ENCODE results near the gene SLC25A25. TPM values are rescaled to one million over a fixed set of nuclear protein-coding genes. Genes with fewer than 3 reads are reported as not detected.

The SLC25A25 gene
- total and polyA plus RNA-seq, 3 experiments from 2014 or later: 17.7 to 19.8 (median 17.8) TPM

DNA sequence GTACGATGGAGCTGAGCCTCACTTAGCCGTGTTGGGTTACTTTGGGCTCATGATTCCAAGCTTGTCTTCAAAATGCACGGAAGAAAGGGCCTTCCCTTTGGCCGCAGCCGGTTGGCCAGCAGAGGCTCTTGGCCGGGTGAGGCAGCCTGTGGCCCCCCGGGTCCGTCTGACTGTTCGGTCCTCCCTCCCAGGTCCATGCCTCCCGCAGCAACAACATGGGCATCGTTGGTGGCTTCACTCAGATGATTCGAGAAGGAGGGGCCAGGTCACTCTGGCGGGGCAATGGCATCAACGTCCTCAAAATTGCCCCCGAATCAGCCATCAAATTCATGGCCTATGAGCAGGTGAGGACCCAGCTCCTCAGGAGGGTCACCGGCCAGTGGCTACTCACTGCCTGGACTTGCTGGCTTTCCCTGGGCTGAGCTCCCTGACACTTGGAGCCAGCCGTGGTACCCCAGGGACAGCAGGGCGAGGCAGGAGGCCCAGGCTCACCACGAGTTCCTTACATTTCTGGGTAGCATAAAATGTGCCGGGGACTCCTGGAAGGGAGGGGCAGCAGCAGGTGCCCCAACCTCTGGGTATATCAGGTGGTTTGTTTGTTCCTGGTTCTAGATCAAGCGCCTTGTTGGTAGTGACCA, 37.6 kb downstream of the SLC25A25 start:
- peaks cover 58% of the 10 kb centered on the region for H3K36me3 ChIP-seq (ENCODE audit: insufficient read depth, low read length)
- H3K27me3 ChIP-seq (ENCODE audit: insufficient read depth, low read length, poor library complexity, severe bottlenecking): no peaks in the 10 kb centered on the region
- POLR2A ChIA-PET: interaction anchor here (0.7 kb wide), 1 partner anchor 317 kb away, joined by 3 read pairs; no protein-coding TSS in a partner anchor
- CTCF ChIA-PET: interaction anchor here (1.4 to 2.2 kb wide), 2 partner anchors 11 to 25 kb away, joined by 4 to 14 read pairs; no protein-coding TSS in a partner anchor
- Mint-ChIP-seq H3K4me1 (peaks cover 15 to 32% (median 18%) of the 10 kb centered on the region in 3 donors), H3K36me3 (peaks cover 3 to 84% (median 11%) of the 10 kb centered on the region in 3 donors), H3K4me3 (no peak overlapping the region), H3K9me3 (no peaks in the 10 kb centered on the region), H3K27me3 (no peaks in the 10 kb centered on the region), H3K27ac (no peak overlapping the region)
- no peak overlapping the region for H3K27ac ChIP-seq (ENCODE audit: low read depth, low read length)
- no peak overlapping the region for H3K4me3 ChIP-seq (ENCODE audit: low read length)
- no peak for DNase-seq
- no peaks in the 10 kb centered on the region for H3K9me3 ChIP-seq (ENCODE audit: low read length)
- peaks cover 27% of the 10 kb centered on the region for H3K4me1 ChIP-seq (ENCODE audit: insufficient read depth, low read length)

- ChIA-PET POLR2A (no interaction called here), CTCF (interaction anchor here (3.8 kb wide), 1 partner anchor 11 kb away, joined by 13 read pairs; no protein-coding TSS in a partner anchor)
- Mint-ChIP-seq H3K4me3 (no peak overlapping the region), H3K4me1 (peaks cover 15 to 25% (median 17%) of the 10 kb centered on the region in 3 donors), H3K27ac (peak overlapping the region in 3 of 8 donors; percentile 8 to 70 (median 61)), H3K9me3 (no peaks in the 10 kb centered on the region), H3K27me3 (no peaks in the 10 kb centered on the region), H3K36me3 (peaks cover 0 to 80% (median 9%) of the 10 kb centered on the region in 3 donors)
- Histone ChIP-seq H3K27ac (ENCODE audit: low read depth, low read length) (no peak overlapping the region), H3K9me3 (ENCODE audit: low read length) (no peaks in the 10 kb centered on the region), H3K27me3 (ENCODE audit: insufficient read depth, low read length, poor library complexity, severe bottlenecking) (no peaks in the 10 kb centered on the region), H3K4me3 (ENCODE audit: low read length) (no peak overlapping the region), H3K36me3 (ENCODE audit: insufficient read depth, low read length) (peaks cover 52% of the 10 kb centered on the region), H3K4me1 (ENCODE audit: insufficient read depth, low read length) (peaks cover 27% of the 10 kb centered on the region)
- DNase-seq: peak in 1 of 5 donors; percentile 37
These were observed 38.3 kb downstream of the SLC25A25 start for GRCh38 chr9:128106181-128106939.

DNA sequence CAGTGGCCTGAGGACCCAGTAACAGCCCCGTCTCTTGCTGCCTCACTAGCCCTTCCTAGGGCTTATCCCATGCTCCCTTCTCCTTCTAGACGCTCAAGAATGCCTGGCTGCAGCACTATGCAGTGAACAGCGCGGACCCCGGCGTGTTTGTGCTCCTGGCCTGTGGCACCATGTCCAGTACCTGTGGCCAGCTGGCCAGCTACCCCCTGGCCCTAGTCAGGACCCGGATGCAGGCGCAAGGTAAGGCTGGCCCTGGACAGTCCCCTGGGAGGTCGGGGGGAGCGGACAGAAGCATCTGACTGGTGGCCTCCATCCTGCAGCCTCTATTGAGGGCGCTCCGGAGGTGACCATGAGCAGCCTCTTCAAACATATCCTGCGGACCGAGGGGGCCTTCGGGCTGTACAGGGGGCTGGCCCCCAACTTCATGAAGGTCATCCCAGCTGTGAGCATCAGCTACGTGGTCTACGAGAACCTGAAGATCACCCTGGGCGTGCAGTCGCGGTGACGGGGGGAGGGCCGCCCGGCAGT, 39.0 kb downstream of the SLC25A25 start:
- DNase-seq: no peak
- H3K36me3 ChIP-seq (ENCODE audit: insufficient read depth, low read length): peaks cover 49% of the 10 kb centered on the region
- Mint-ChIP-seq H3K27ac (peak overlapping the region in 1 of 8 donors; percentile 61), H3K4me1 (peaks cover 15 to 22% (median 17%) of the 10 kb centered on the region in 3 donors), H3K27me3 (no peaks in the 10 kb centered on the region), H3K9me3 (no peaks in the 10 kb centered on the region), H3K4me3 (no peak overlapping the region), H3K36me3 (peaks cover 0 to 76% (median 7%) of the 10 kb centered on the region in 3 donors)
- no peaks in the 10 kb centered on the region for H3K9me3 ChIP-seq (ENCODE audit: low read length)
- peaks cover 27% of the 10 kb centered on the region for H3K4me1 ChIP-seq (ENCODE audit: insufficient read depth, low read length)
- CTCF ChIA-PET: interaction anchor here (0.6 to 3.8 kb wide), 3 partner anchors 11 to 186 kb away, joined by 3 to 13 read pairs (median 3); no protein-coding TSS in a partner anchor
- no peaks in the 10 kb centered on the region for H3K27me3 ChIP-seq (ENCODE audit: insufficient read depth, low read length, poor library complexity, severe bottlenecking)
- no peak overlapping the region for H3K27ac ChIP-seq (ENCODE audit: low read depth, low read length)
- POLR2A ChIA-PET: no interaction called here
- H3K4me3 ChIP-seq (ENCODE audit: low read length): no peak overlapping the region

DNA sequence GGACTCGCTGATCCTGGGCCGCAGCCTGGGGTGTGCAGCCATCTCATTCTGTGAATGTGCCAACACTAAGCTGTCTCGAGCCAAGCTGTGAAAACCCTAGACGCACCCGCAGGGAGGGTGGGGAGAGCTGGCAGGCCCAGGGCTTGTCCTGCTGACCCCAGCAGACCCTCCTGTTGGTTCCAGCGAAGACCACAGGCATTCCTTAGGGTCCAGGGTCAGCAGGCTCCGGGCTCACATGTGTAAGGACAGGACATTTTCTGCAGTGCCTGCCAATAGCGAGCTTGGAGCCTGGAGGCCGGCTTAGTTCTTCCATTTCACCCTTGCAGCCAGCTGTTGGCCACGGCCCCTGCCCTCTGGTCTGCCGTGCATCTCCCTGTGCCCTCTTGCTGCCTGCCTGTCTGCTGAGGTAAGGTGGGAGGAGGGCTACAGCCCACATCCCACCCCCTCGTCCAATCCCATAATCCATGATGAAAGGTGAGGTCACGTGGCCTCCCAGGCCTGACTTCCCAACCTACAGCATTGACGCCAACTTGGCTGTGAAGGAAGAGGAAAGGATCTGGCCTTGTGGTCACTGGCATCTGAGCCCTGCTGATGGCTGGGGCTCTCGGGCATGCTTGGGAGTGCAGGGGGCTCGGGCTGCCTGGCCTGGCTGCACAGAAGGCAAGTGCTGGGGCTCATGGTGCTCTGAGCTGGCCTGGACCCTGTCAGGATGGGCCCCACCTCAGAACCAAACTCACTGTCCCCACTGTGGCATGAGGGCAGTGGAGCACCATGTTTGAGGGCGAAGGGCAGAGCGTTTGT, 39.6 kb downstream of the SLC25A25 start:
- no peak for DNase-seq
- H3K27ac ChIP-seq (ENCODE audit: low read depth, low read length): no peak overlapping the region
- H3K36me3 Mint-ChIP-seq: peaks cover 0 to 69% (median 4%) of the 10 kb centered on the region in 3 donors
- H3K27me3 Mint-ChIP-seq: no peaks in the 10 kb centered on the region
- H3K36me3 ChIP-seq (ENCODE audit: insufficient read depth, low read length): peaks cover 42% of the 10 kb centered on the region
- ChIA-PET POLR2A (interaction anchor here (0.7 kb wide), 1 partner anchor 46 kb away, joined by 5 read pairs; no protein-coding TSS in a partner anchor), CTCF (interaction anchor here (0.6 to 3.8 kb wide), 4 partner anchors 10 to 186 kb away, joined by 3 to 13 read pairs (median 4); no protein-coding TSS in a partner anchor)
- no peak overlapping the region for H3K4me3 ChIP-seq (ENCODE audit: low read length)
- H3K9me3 Mint-ChIP-seq: no peaks in the 10 kb centered on the region
- no peaks in the 10 kb centered on the region for H3K9me3 ChIP-seq (ENCODE audit: low read length)
- no peak overlapping the region for H3K4me3 Mint-ChIP-seq
- peaks cover 26% of the 10 kb centered on the region for H3K4me1 ChIP-seq (ENCODE audit: insufficient read depth, low read length)
- peaks cover 11 to 15% (median 14%) of the 10 kb centered on the region in 3 donors for H3K4me1 Mint-ChIP-seq
- peak overlapping the region in 3 of 8 donors; percentile 8 to 58 (median 36) for H3K27ac Mint-ChIP-seq
- H3K27me3 ChIP-seq (ENCODE audit: insufficient read depth, low read length, poor library complexity, severe bottlenecking): no peaks in the 10 kb centered on the region

DNA sequence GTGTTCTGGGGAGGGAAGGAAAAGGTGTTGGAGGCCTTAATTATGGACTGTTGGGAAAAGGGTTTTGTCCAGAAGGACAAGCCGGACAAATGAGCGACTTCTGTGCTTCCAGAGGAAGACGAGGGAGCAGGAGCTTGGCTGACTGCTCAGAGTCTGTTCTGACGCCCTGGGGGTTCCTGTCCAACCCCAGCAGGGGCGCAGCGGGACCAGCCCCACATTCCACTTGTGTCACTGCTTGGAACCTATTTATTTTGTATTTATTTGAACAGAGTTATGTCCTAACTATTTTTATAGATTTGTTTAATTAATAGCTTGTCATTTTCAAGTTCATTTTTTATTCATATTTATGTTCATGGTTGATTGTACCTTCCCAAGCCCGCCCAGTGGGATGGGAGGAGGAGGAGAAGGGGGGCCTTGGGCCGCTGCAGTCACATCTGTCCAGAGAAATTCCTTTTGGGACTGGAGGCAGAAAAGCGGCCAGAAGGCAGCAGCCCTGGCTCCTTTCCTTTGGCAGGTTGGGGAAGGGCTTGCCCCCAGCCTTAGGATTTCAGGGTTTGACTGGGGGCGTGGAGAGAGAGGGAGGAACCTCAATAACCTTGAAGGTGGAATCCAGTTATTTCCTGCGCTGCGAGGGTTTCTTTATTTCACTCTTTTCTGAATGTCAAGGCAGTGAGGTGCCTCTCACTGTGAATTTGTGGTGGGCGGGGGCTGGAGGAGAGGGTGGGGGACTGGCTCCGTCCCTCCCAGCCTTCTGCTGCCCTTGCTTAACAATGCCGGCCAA, 40.4 kb downstream of the SLC25A25 start:
- DNase-seq: no peak
- Histone ChIP-seq H3K4me1 (ENCODE audit: insufficient read depth, low read length) (peaks cover 18% of the 10 kb centered on the region), H3K4me3 (ENCODE audit: low read length) (no peak overlapping the region), H3K36me3 (ENCODE audit: insufficient read depth, low read length) (peaks cover 34% of the 10 kb centered on the region), H3K9me3 (ENCODE audit: low read length) (no peaks in the 10 kb centered on the region), H3K27ac (ENCODE audit: low read depth, low read length) (no peak overlapping the region), H3K27me3 (ENCODE audit: insufficient read depth, low read length, poor library complexity, severe bottlenecking) (no peaks in the 10 kb centered on the region)
- ChIA-PET CTCF (interaction anchor here (1.6 to 3.8 kb wide), 2 partner anchors 9 to 17 kb away, joined by 4 to 13 read pairs; no protein-coding TSS in a partner anchor), POLR2A (no interaction called here)
- peaks cover 3 to 7% (median 7%) of the 10 kb centered on the region in 3 donors for H3K4me1 Mint-ChIP-seq
- no peak overlapping the region for H3K4me3 Mint-ChIP-seq
- peaks cover 0 to 65% (median 5%) of the 10 kb centered on the region in 3 donors for H3K36me3 Mint-ChIP-seq
- peak overlapping the region in 3 of 8 donors; percentile 8 to 50 (median 10) for H3K27ac Mint-ChIP-seq
- no peaks in the 10 kb centered on the region for H3K27me3 Mint-ChIP-seq
- H3K9me3 Mint-ChIP-seq: no peaks in the 10 kb centered on the region

DNA sequence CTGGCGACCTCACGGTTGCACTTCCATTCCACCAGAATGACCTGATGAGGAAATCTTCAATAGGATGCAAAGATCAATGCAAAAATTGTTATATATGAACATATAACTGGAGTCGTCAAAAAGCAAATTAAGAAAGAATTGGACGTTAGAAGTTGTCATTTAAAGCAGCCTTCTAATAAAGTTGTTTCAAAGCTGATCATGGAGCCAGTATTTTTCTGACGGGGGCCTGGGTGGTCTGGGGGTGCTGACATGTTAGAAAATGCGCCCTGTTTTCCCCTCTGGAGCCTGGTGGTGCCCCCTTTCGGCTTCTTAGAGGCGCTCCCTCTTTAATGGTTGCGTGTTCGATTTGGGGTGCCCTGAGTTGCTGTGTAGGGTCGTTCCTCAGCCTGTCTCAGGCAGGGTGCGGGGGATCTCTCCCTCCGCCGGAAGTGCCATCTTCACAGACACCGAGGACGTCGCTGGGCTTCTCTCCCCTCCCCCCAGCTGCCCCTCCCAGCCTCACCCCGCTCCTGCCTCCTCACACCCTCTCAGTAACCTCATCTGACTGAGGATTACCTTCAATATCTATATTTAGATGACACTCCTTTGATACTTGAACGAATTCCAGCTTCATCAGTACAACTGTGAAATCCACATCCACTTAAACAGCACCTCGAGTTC, 41.1 kb downstream of the SLC25A25 start:
- H3K4me3 ChIP-seq (ENCODE audit: low read length): no peak overlapping the region
- H3K36me3 Mint-ChIP-seq: peaks cover 0 to 61% (median 6%) of the 10 kb centered on the region in 3 donors
- no peaks in the 10 kb centered on the region for H3K27me3 ChIP-seq (ENCODE audit: insufficient read depth, low read length, poor library complexity, severe bottlenecking)
- no peak overlapping the region for H3K4me3 Mint-ChIP-seq
- H3K27ac ChIP-seq (ENCODE audit: low read depth, low read length): no peak overlapping the region
- H3K36me3 ChIP-seq (ENCODE audit: insufficient read depth, low read length): peaks cover 29% of the 10 kb centered on the region
- peaks cover 0 to 6% (median 2%) of the 10 kb centered on the region in 3 donors for H3K4me1 Mint-ChIP-seq
- peaks cover 14% of the 10 kb centered on the region for H3K4me1 ChIP-seq (ENCODE audit: insufficient read depth, low read length)
- CTCF ChIA-PET: interaction anchor here (1.6 to 3.8 kb wide), 2 partner anchors 9 to 18 kb away, joined by 4 to 13 read pairs; no protein-coding TSS in a partner anchor
- H3K9me3 Mint-ChIP-seq: no peaks in the 10 kb centered on the region
- no peaks in the 10 kb centered on the region for H3K27me3 Mint-ChIP-seq
- POLR2A ChIA-PET: no interaction called here
- no peaks in the 10 kb centered on the region for H3K9me3 ChIP-seq (ENCODE audit: low read length)
- DNase-seq: no peak
- peak overlapping the region in 4 of 8 donors; percentile 11 to 48 (median 28) for H3K27ac Mint-ChIP-seq
